IMR-90 (cell line): ENCODE measurements around the gene CWC22. TPM values are rescaled to one million over a fixed set of nuclear protein-coding genes. Genes with fewer than 3 reads are reported as not detected.

ENCODE experiments used
- ATAC-seq: fragments of 200-7000 bp; cut with Tn5 transposase; 2 replicates; pipeline ENCODE4 v1.9.1; 2020; ENCODE audit warnings: low read depth, mild to moderate bottlenecking, moderate library complexity
- BruUV-seq: library from RNA; stranded (reverse); fragments of 400-500 nt; replicated peaks from 2 replicates; lab custom pipeline; 2021; lab: Mats Ljungman, UMichigan
- CTCF ChIA-PET: fragments of 300-600 bp; formaldehyde crosslinking; extraction: SDS; loops from one replicate; lab custom pipeline; 2021; ENCODE audit warnings: antibody characterized with exemption; lab: Yijun Ruan, JAX
- POLR2A ChIA-PET: fragments of 300-600 bp; sonication (Branson Sonifier 250); formaldehyde crosslinking; loops from one replicate; lab custom pipeline; 2022; ENCODE audit warnings: antibody characterized with exemption; ENCODE audit not compliant: unreplicated experiment; lab: Charles Lee
- DNase-seq: peaks from one replicate; pipeline ENCODE4 v3.0.0; 2013
- H2AFZ ChIP-seq: replicated peaks from 2 replicates; pipeline ENCODE3; 2013; ENCODE audit warnings: low read length, mild to moderate bottlenecking; ENCODE audit not compliant: poor library complexity
- H2AK5ac ChIP-seq: 2 replicates; pipeline ENCODE4 v1.6.1; 2013; ENCODE audit warnings: low read depth, low read length, inconsistent platforms
- H2AK9ac ChIP-seq: replicated peaks from 2 replicates; pipeline ENCODE3; 2013; ENCODE audit warnings: mild to moderate bottlenecking, low read depth, low read length, moderate library complexity; ENCODE audit not compliant: poor library complexity
- H2BK120ac ChIP-seq: 2 replicates; pipeline ENCODE4 v1.6.1; 2013; ENCODE audit warnings: low read depth, low read length, inconsistent platforms
- H2BK15ac ChIP-seq: 3 replicates; pipeline ENCODE4 v1.6.1; 2013; ENCODE audit warnings: low read depth, low read length, inconsistent platforms
- H2BK20ac ChIP-seq: 2 replicates; pipeline ENCODE4 v1.6.1; 2013; ENCODE audit warnings: low read depth, mild to moderate bottlenecking, inconsistent platforms, low read length, moderate library complexity
- H2BK5ac ChIP-seq: 2 replicates; pipeline ENCODE4 v1.6.1; 2013; ENCODE audit warnings: mild to moderate bottlenecking, low read depth, low read length, inconsistent platforms; ENCODE audit not compliant: poor library complexity, severe bottlenecking
- H3K14ac ChIP-seq: replicated peaks from 2 replicates; pipeline ENCODE4 v1.6.1; 2013; ENCODE audit warnings: low read depth, low read length, inconsistent platforms
- H3K18ac ChIP-seq: 2 replicates; pipeline ENCODE4 v1.6.1; 2013; ENCODE audit warnings: low read depth, low read length, control low read depth
- H3K23ac ChIP-seq: 2 replicates; pipeline ENCODE4 v1.6.1; 2013; ENCODE audit warnings: low read depth, low read length, inconsistent platforms
- H3K27ac ChIP-seq: 2 replicates; pipeline ENCODE4 v1.5.1; 2013; ENCODE audit warnings: mild to moderate bottlenecking, control low read depth, low read length; ENCODE audit not compliant: insufficient read depth
- H3K27me3 ChIP-seq: 2 replicates; pipeline ENCODE4 v1.6.1; 2013; ENCODE audit warnings: low read length; ENCODE audit not compliant: control insufficient read depth, insufficient read depth
- H3K36me3 ChIP-seq: 2 replicates; pipeline ENCODE4 v1.6.1; 2013; ENCODE audit warnings: low read length, mixed read lengths; ENCODE audit not compliant: control insufficient read depth, insufficient read depth
- H3K4ac ChIP-seq: 2 replicates; pipeline ENCODE4 v1.6.1; 2013; ENCODE audit warnings: low read depth, low read length, inconsistent platforms
- H3K4me1 ChIP-seq: 2 replicates; pipeline ENCODE4 v1.6.1; 2013; ENCODE audit warnings: low read length, mixed read lengths; ENCODE audit not compliant: control insufficient read depth, insufficient read depth
- H3K4me2 ChIP-seq: 2 replicates; pipeline ENCODE4 v1.6.1; 2013; ENCODE audit warnings: low read depth, mild to moderate bottlenecking, control low read depth, low read length, moderate library complexity
- H3K4me3 ChIP-seq: 2 replicates; pipeline ENCODE4 v1.5.1; 2013; ENCODE audit warnings: low read depth, mild to moderate bottlenecking, control low read depth, low read length, moderate library complexity; ENCODE audit not compliant: insufficient read depth
- H3K56ac ChIP-seq: 2 replicates; pipeline ENCODE4 v1.6.1; 2013; ENCODE audit warnings: low read length, inconsistent platforms; ENCODE audit not compliant: insufficient read depth; ENCODE audit errors: extremely low read depth
- H3K79me1 ChIP-seq, 2 experiments: 2 replicates each; pipeline ENCODE4 v1.6.1; 2013; ENCODE audit warnings: low read length in 2 of 2, inconsistent platforms in 1 of 2, low read depth in 1 of 2
- H3K9ac ChIP-seq: 2 replicates; pipeline ENCODE4 v1.6.1; 2013; ENCODE audit warnings: low read depth, low read length, control low read depth
- H3K9me1 ChIP-seq: 2 replicates; pipeline ENCODE4 v1.6.1; 2013; ENCODE audit warnings: low read length, inconsistent platforms; ENCODE audit not compliant: insufficient read depth
- H3K9me3 ChIP-seq: 2 replicates; pipeline ENCODE4 v1.6.1; 2013; ENCODE audit warnings: low read length; ENCODE audit not compliant: control insufficient read depth, insufficient read depth
- H4K20me1 ChIP-seq: 2 replicates; pipeline ENCODE4 v1.6.1; 2013; ENCODE audit warnings: low read length, inconsistent platforms; ENCODE audit not compliant: insufficient read depth
- H4K5ac ChIP-seq: 2 replicates; pipeline ENCODE4 v1.6.1; 2013; ENCODE audit warnings: mild to moderate bottlenecking, low read depth, low read length, control low read depth
- H4K8ac ChIP-seq, 2 experiments: 2 replicates each; pipeline ENCODE4 v1.6.1; 2013; ENCODE audit warnings: low read depth in 2 of 2, low read length in 2 of 2, control low read depth in 1 of 2, inconsistent platforms in 1 of 2
- H4K91ac ChIP-seq: 2 replicates; pipeline ENCODE4 v1.6.1; 2013; ENCODE audit warnings: low read depth, low read length, inconsistent platforms; ENCODE audit not compliant: insufficient read depth
- FOS ChIP-seq: fragments of 150-350 bp; IDR thresholded peaks from 2 replicates; pipeline ENCODE4 v1.6.1; 2016; ENCODE audit warnings: low read depth, low read length
- WGBS, 2 experiments: methylation state at CpG; one replicate each; pipeline versions ENCODE4 v1.1.5 to v1.1.7; 2013; ENCODE audit warnings: missing lambda C conversion rate in 2 of 2; ENCODE audit not compliant: insufficient read length in 1 of 2; ENCODE audit errors: extremely low coverage in 2 of 2; 5-methylcytosine and 5-hydroxymethylcytosine counted together
- dilution Hi-C: fragments of 300-500 bp; cut with HindIII; formaldehyde crosslinking; loops from one replicate; pipeline ENCODE4 v1.14.3; 2018; ENCODE audit warnings: low sequenced_read_pairs; ENCODE audit not compliant: unreplicated experiment
- in situ Hi-C: fragments of 300-500 bp; cut with MboI; formaldehyde crosslinking; loops from 3 replicates; pipeline ENCODE4 v1.14.3; 2019; ENCODE audit warnings: low sequenced_read_pairs, inconsistent platforms, mixed read lengths
- intact Hi-C: fragments of 100-400 bp; cut with micrococcal nuclease; formaldehyde crosslinking; loops from 2 replicates; pipeline ENCODE4 v1.10.0; 2022
- polyA plus RNA-seq, 3 experiments: library from polyadenylated mRNA; depleted of rRNA; stranded (reverse); fragments of >200 nt; gene quantifications; 2 replicates each; pipeline ENCODE4 v1.2.3, GENCODE V29; 2012; ENCODE audit warnings: low replicate concordance in 1 of 3
- total RNA-seq: library from RNA; depleted of rRNA; stranded (reverse); fragments of >200 nt; gene quantifications from 2 replicates; pipeline ENCODE4 v1.2.3, GENCODE V29; 2012

Gene CWC22
- total and polyA plus RNA-seq, 2 of the 4 experiments (the other 2 are of a cell fraction) = 4.5 to 17.9 TPM

DNA sequence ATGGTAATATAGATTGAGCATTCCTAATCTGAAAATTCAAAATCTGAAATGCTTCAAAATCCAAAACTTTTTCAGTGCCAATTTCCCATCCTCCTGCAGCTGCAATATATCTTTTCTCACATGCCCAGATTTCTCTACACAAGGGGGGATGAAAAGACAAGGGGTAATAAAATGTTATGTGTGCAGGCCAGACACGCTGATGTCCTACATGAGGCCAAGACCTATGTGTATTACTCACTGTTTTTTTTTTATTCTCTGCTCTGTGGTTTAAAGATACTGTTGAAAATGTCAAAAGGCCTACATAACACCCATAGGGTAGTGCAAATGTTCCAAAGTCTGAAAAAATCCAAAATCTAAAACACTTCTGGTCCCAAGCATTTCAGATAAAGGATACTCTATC is 41.2 kb upstream of the CWC22 start:
- WGBS, 2 experiments = no CpG with 5 or more reads among the region's 1 CpG
- intact Hi-C loops (no loop called here), in situ Hi-C loops (no loop called here), dilution Hi-C loops (no loop called here)
- Histone ChIP-seq H3K9ac (no peak overlapping the region), H4K8ac (no peak overlapping the region), H3K9me1 (no peaks in the 10 kb centered on the region), H4K91ac (no peak overlapping the region), H3K4me1 (no peaks in the 10 kb centered on the region), H2BK20ac (no peak overlapping the region), H3K36me3 (no peaks in the 10 kb centered on the region), H2AK5ac (no peak overlapping the region), H3K27ac (no peak overlapping the region), H3K23ac (no peak overlapping the region), H3K18ac (no peak overlapping the region), H3K79me1 (no peaks in the 10 kb centered on the region), H3K4me3 (no peak overlapping the region), H2BK15ac (no peak overlapping the region), H3K14ac (no peak overlapping the region), H3K4me2 (no peak overlapping the region), H3K56ac (no peak overlapping the region), H4K20me1 (no peaks in the 10 kb centered on the region), H3K27me3 (no peaks in the 10 kb centered on the region; the same call in 1 of the 2 replicates), H3K9me3 (no peaks in the 10 kb centered on the region), H2AFZ (no peak overlapping the region), H3K4ac (no peak overlapping the region), H2AK9ac (no peak overlapping the region), H2BK120ac (no peak overlapping the region), H2BK5ac (no peak overlapping the region), H4K5ac (no peak overlapping the region)
- TF ChIP-seq FOS = no peak
- BruUV-seq = no TSS peak
- DNase-seq (no peak), ATAC-seq (no peak)
- ChIA-PET CTCF (no interaction called here), POLR2A (no interaction called here)
